Spleen (tissue), 11 donors: Measurements from ENCODE around the gene PTCH1. TPM values are rescaled to one million over a fixed set of nuclear protein-coding genes. Genes with fewer than 3 reads are reported as not detected.

Experiments used
- DNase-seq: peaks from one replicate; pipeline ENCODE4 v3.0.0-alpha.2; 2020
- H3K27ac ChIP-seq, 8 donors: fragments of 200-600 bp; sonication (generic) in 7 of 8; 1 replicate in 4 of 8; 2 replicates in 4 of 8; pipeline versions ENCODE4 v1.5.0 to v1.8.0; 2016 to 2021; ENCODE audit warnings: inconsistent platforms in 4 of 8, mild to moderate bottlenecking in 4 of 8, moderate library complexity in 1 of 8
- H3K27me3 ChIP-seq, 7 donors: fragments of 200-600 bp; sonication (generic) in 6 of 7; replicated peaks in 1 of 7; 1 replicate in 4 of 7; 2 replicates in 3 of 7; pipeline versions ENCODE4 v1.5.0 to v1.8.0; 2016 to 2021; ENCODE audit warnings: inconsistent platforms in 3 of 7, mild to moderate bottlenecking in 1 of 7
- H3K36me3 ChIP-seq, 6 donors: fragments of 200-600 bp; sonication (generic) in 5 of 6; 1 replicate in 4 of 6; 2 replicates in 2 of 6; pipeline versions ENCODE4 v1.5.0 to v1.8.0; 2016 to 2021; ENCODE audit warnings: inconsistent platforms in 2 of 6
- H3K4me1 ChIP-seq, 6 donors: fragments of 200-600 bp; sonication (generic) in 5 of 6; 1 replicate in 3 of 6; 2 replicates in 3 of 6; pipeline versions ENCODE4 v1.5.0 to v1.8.0; 2016 to 2021; ENCODE audit warnings: inconsistent platforms in 3 of 6
- H3K4me3 ChIP-seq, 8 donors: fragments of 200-600 bp; sonication (generic) in 7 of 8; 1 replicate in 4 of 8; 2 replicates in 4 of 8; pipeline versions ENCODE4 v1.5.0 to v1.8.0; 2016 to 2021; ENCODE audit warnings: inconsistent platforms in 4 of 8, mild to moderate bottlenecking in 4 of 8, moderate library complexity in 2 of 8
- H3K9me3 ChIP-seq, 8 donors: fragments of 200-600 bp; sonication (generic) in 7 of 8; 1 replicate in 4 of 8; 2 replicates in 4 of 8; pipeline versions ENCODE4 v1.5.0 to v1.8.0; 2016 to 2021; ENCODE audit warnings: inconsistent platforms in 4 of 8
- POLR2A ChIP-seq, 3 donors: fragments of 450-650 bp; IDR thresholded peaks; one replicate each; pipeline ENCODE4 v1.5.1; 2017; ENCODE audit warnings: antibody characterized with exemption in 3 of 3, mild to moderate bottlenecking in 1 of 3
- POLR2AphosphoS5 ChIP-seq, 3 donors: sonication (generic); formaldehyde crosslinking; IDR thresholded peaks; one replicate each; pipeline ENCODE4 v1.5.1; 2017; ENCODE audit warnings: antibody characterized with exemption in 3 of 3
- WGBS, 5 donors: extraction: QIAGEN DNeasy Blood & Tissue Kit in 3 of 5; methylation state at CpG; one replicate each; pipeline versions ENCODE4 v1.1.5 to v1.1.7; 2013 to 2018; 5-methylcytosine and 5-hydroxymethylcytosine counted together
- intact Hi-C: fragments of 100-400 bp; cut with DNase I; formaldehyde crosslinking; loops from one replicate; pipeline ENCODE4 v1.15.0; 2023; ENCODE audit warnings: low total_unique reads
- polyA plus RNA-seq, 3 donors: library from polyadenylated mRNA; stranded (reverse); fragments of 200-250 nt; gene quantifications; one replicate each; pipeline ENCODE4 v1.2.1, GENCODE V29; 2013
- total RNA-seq, 7 donors: library from RNA; depleted of rRNA in 3 of 7; stranded (reverse); fragments of >200 nt in 3 of 7; fragmentation: NEBNext Ultra II Directional in 4 of 7; extraction: Animal tissue kit (Norgen Biotek cat#: 25700) in 4 of 7; gene quantifications; one replicate each; pipeline versions ENCODE4 v1.1.0 to v1.2.1, GENCODE V29; 2016 to 2021
- TF ChIP-seq, protein P1 (sequence below), 11 experiments: fragments of 200-600 bp in 7 of 11; fragments of 450-650 bp in 4 of 11; sonication (generic) in 4 of 11; IDR thresholded peaks in 8 of 11; conservative IDR thresholded peaks in 3 of 11; 1 replicate in 7 of 11; 2 replicates in 4 of 11; pipeline versions ENCODE4 v1.4.0 to v1.8.0; 2016 to 2021; ENCODE audit warnings: antibody characterized with exemption in 11 of 11, inconsistent platforms in 4 of 11, mild to moderate bottlenecking in 1 of 11
- donor health status: healthy with polysubstance abuse.
- donor health status: DM: no; HTN: no; CAD: no; lungs with moderate emphysema.
- donor health status: DM: no; HTN: no; CAD: no.
- donor health status: Bipolar disorder and iron deficiency.
- donor health status: healthy.
- donor health status: DM: no; HTN: no; CAD: no.
- donor health status: DM: yes; HTN: yes; CAD: no.

Gene PTCH1
- total and polyA plus RNA-seq, 10 donors: 0.70 to 32.1 (median 11.3) TPM

DNA sequence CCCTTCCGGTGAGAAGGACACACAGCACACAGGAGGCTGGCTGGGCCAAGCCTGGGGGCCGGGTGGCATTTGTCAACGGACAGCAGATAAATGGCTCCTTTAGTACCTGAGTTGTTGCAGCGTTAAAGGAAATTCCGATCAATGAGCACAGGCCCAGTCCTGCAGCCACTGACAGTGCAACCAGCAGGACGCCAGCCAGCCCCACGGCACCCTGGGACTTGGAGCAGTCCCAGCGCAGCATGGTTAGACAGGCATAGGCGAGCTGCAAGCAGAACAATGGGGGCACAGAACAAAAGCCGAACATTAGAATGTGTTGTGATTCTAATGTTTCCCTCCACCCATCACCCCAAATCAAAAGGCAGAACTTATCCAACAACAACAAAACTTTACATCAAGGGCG lies 39.3 kb downstream of the PTCH1 start:
- no peaks in the 10 kb centered on the region for H3K4me1 ChIP-seq
- DNase-seq: no peak
- no peak overlapping the region for H3K27ac ChIP-seq
- peaks cover 0 to 6% (median 0%) of the 10 kb centered on the region in 7 donors for H3K27me3 ChIP-seq
- H3K4me3 ChIP-seq: no peak overlapping the region
- H3K9me3 ChIP-seq: no peaks in the 10 kb centered on the region
- peaks cover 0 to 82% (median 23%) of the 10 kb centered on the region in 6 donors for H3K36me3 ChIP-seq
- TF ChIP-seq, protein P1, sequence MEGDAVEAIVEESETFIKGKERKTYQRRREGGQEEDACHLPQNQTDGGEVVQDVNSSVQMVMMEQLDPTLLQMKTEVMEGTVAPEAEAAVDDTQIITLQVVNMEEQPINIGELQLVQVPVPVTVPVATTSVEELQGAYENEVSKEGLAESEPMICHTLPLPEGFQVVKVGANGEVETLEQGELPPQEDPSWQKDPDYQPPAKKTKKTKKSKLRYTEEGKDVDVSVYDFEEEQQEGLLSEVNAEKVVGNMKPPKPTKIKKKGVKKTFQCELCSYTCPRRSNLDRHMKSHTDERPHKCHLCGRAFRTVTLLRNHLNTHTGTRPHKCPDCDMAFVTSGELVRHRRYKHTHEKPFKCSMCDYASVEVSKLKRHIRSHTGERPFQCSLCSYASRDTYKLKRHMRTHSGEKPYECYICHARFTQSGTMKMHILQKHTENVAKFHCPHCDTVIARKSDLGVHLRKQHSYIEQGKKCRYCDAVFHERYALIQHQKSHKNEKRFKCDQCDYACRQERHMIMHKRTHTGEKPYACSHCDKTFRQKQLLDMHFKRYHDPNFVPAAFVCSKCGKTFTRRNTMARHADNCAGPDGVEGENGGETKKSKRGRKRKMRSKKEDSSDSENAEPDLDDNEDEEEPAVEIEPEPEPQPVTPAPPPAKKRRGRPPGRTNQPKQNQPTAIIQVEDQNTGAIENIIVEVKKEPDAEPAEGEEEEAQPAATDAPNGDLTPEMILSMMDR (IDR thresholded peaks at IDR 0.05 in 8 of 11, conservative IDR thresholded peaks at IDR 0.05 in 3 of 11): no peak
- TF ChIP-seq POLR2A (IDR thresholded peaks at IDR 0.05): no peak
- TF ChIP-seq POLR2AphosphoS5 (IDR thresholded peaks at IDR 0.05): no peak
- intact Hi-C loops: no loop called here
- WGBS, 5 donors: 87 to 95% (median 92%) methylated on average over 7 to 11 of the region's 11 CpGs

DNA sequence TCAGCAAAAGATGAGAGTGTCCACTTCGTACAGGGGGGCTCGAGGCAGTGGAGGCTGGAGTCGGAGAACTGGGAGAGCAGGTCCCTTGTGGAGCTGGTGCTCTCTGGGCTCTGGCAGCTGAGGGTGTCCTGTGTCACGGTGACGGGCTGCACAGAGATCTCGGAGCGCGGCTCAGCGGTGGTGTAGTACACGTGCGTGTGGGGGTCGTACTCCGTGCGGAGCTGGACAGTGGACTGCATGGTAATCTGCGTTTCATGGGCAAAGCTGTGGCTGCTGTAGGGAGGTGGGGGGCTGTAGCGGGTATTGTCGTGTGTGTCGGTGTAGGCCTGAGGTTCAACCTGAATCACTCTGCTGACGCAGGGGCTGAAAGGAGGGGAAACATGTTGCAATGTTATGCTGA lies 48.0 kb downstream of the PTCH1 start:
- WGBS, 5 donors: 89 to 98% (median 92%) methylated on average over 19 of the region's 19 CpGs
- DNase-seq: no peak
- intact Hi-C loops: no loop called here
- H3K27me3 ChIP-seq: peaks cover 0 to 35% (median 0%) of the 10 kb centered on the region in 7 donors
- H3K9me3 ChIP-seq: no peaks in the 10 kb centered on the region
- H3K27ac ChIP-seq: no peak overlapping the region
- H3K36me3 ChIP-seq: peaks cover 0 to 83% (median 15%) of the 10 kb centered on the region in 6 donors
- H3K4me3 ChIP-seq: no peak overlapping the region
- TF ChIP-seq, protein P1 (IDR thresholded peaks at IDR 0.05 in 8 of 11, conservative IDR thresholded peaks at IDR 0.05 in 3 of 11): no peak
- peak in 1 of 3 donors; percentile 12 for TF ChIP-seq POLR2AphosphoS5 (IDR thresholded peaks at IDR 0.05)
- H3K4me1 ChIP-seq: peaks cover 0 to 3% (median 1%) of the 10 kb centered on the region in 6 donors

DNA sequence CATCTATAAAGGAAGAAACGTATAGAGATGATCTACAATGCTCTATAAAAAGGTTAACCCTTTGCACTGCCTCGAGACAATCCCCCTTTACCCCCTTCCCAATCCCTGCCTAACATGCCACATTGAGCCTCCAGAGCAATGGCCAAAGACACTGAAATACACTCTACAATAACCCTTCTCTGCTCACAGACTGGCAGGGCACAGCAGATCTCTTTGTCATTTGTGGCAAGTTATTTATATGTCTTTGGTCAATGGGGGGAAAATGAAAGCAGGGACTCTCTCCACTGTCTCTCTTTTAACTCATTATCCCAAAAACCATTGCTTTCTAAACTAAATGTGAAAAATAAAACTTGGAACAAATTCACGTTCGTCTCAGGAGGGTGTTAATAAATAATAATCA lies 51.7 kb downstream of the PTCH1 start:
- no peak for DNase-seq
- Histone ChIP-seq H3K27ac (no peak overlapping the region), H3K4me1 (peaks cover 13 to 28% (median 23%) of the 10 kb centered on the region in 6 donors), H3K9me3 (no peaks in the 10 kb centered on the region), H3K36me3 (peaks cover 0 to 66% (median 13%) of the 10 kb centered on the region in 6 donors), H3K27me3 (peaks cover 0 to 65% (median 0%) of the 10 kb centered on the region in 7 donors), H3K4me3 (no peak overlapping the region)
- TF ChIP-seq POLR2A (IDR thresholded peaks at IDR 0.05): no peak
- TF ChIP-seq POLR2AphosphoS5 (IDR thresholded peaks at IDR 0.05): no peak
- TF ChIP-seq, protein P1 (IDR thresholded peaks at IDR 0.05 in 8 of 11, conservative IDR thresholded peaks at IDR 0.05 in 3 of 11): no peak
- WGBS, 5 donors: 63 to 77% (median 75%) methylated on average over 4 of the region's 4 CpGs
- intact Hi-C loops: no loop called here

DNA sequence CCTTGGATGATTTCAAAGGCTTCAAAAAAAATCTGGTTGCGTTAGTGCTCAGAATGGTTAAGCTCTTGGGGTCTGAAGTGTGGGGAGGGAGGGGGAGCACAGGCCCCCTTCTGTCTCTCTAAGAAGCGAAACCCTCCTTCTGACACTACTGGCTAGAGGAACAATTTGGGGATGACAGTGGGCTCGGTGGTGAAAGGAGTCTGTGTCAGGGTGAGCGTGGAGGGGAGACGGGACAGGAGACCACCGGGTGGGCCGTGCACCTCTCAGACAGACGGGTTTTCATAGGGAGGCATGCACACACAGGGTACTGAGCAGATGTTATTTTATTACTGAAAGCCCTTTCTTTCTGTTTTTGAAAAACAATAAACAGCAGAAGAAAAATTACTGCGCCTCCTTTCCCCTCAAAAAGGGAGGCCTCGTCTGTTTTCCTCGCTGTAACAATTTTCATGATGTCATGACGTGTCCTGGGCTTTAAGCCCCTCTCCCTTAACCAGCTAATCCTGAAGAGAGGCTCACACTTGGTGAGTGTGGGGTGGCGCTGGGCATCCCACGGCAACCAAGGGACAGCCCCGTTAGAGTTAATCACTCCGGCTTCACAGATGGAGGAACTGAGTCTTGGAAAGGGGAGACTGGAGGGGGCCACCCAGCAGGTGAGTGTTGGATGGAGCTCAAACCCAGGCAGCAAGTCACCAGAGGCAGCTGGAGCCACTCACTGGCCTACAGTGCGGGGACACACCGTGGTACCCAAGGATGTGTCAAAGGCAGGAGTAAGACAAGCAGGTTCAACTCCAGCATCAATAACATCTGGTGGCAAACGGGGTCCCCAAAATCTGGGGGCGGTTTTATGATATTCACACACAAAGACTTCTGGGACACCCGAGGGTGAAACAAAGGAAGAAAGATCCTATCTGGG lies 53.4 kb downstream of the PTCH1 start:
- 48 to 60% (median 55%) methylated on average over 21 of the region's 21 CpGs for WGBS, 5 donors
- Histone ChIP-seq H3K27me3 (peaks cover 0 to 73% (median 0%) of the 10 kb centered on the region in 7 donors), H3K27ac (peak overlapping the region in 6 of 8 donors; percentile 13 to 71 (median 58)), H3K4me1 (peaks cover 13 to 34% (median 23%) of the 10 kb centered on the region in 6 donors), H3K9me3 (no peaks in the 10 kb centered on the region), H3K36me3 (peaks cover 0 to 66% (median 11%) of the 10 kb centered on the region in 6 donors), H3K4me3 (peak overlapping the region in 5 of 8 donors; percentile 21 to 58 (median 25))
- DNase-seq: no peak
- intact Hi-C loops: no loop called here
- TF ChIP-seq, protein P1 (IDR thresholded peaks at IDR 0.05 in 8 of 11, conservative IDR thresholded peaks at IDR 0.05 in 3 of 11): no peak
- TF ChIP-seq POLR2A (IDR thresholded peaks at IDR 0.05) (no peak), POLR2AphosphoS5 (IDR thresholded peaks at IDR 0.05) (no peak)
